Lung (tissue), 12 donors: ENCODE results near the gene TBCD. TPM values are rescaled to one million over a fixed set of nuclear protein-coding genes. Genes with fewer than 3 reads are reported as not detected.

Source experiments
- ATAC-seq: fragments of 200-7000 bp; cut with Tn5 transposase; one replicate; pipeline ENCODE4 v1.9.1; 2020; ENCODE audit warnings: moderate number of reproducible peaks; ENCODE audit not compliant: insufficient read depth, low FRiP score
- DNase-seq, 3 donors: peaks; one replicate each; pipeline ENCODE4 v3.0.0-alpha.2; 2013 to 2017
- H3K27ac ChIP-seq, 2 donors: one replicate each; pipeline ENCODE4 v1.5.1; 2013; ENCODE audit warnings: mild to moderate bottlenecking in 2 of 2, moderate library complexity in 2 of 2, control low read depth in 1 of 2, inconsistent platforms in 1 of 2, low read depth in 1 of 2, low read length in 1 of 2
- H3K27me3 ChIP-seq, 3 donors: one replicate each; pipeline ENCODE4 v1.5.1; 2013; ENCODE audit warnings: low read length in 2 of 3; ENCODE audit not compliant: control insufficient read depth in 3 of 3, insufficient read depth in 3 of 3
- H3K36me3 ChIP-seq, 4 donors: one replicate each; pipeline ENCODE4 v1.5.1; 2013; ENCODE audit warnings: low read length in 4 of 4, mild to moderate bottlenecking in 1 of 4, moderate library complexity in 1 of 4; ENCODE audit not compliant: control insufficient read depth in 4 of 4, insufficient read depth in 4 of 4
- H3K4me1 ChIP-seq, 5 donors: one replicate each; pipeline ENCODE4 v1.5.1; 2013; ENCODE audit warnings: low read length in 5 of 5, mild to moderate bottlenecking in 2 of 5, moderate library complexity in 1 of 5; ENCODE audit not compliant: control insufficient read depth in 5 of 5, insufficient read depth in 5 of 5
- H3K4me3 ChIP-seq: one replicate; pipeline ENCODE4 v1.5.1; 2013; ENCODE audit warnings: mild to moderate bottlenecking, control low read depth, moderate library complexity
- H3K9ac ChIP-seq, 2 donors: one replicate each; pipeline ENCODE4 v1.5.1; 2013; ENCODE audit warnings: low read length in 2 of 2, control low read depth in 1 of 2; ENCODE audit not compliant: insufficient read depth in 1 of 2
- H3K9me3 ChIP-seq, 4 donors: one replicate each; pipeline ENCODE4 v1.5.1; 2013; ENCODE audit warnings: low read length in 3 of 4, mild to moderate bottlenecking in 1 of 4, moderate library complexity in 1 of 4; ENCODE audit not compliant: control insufficient read depth in 4 of 4, insufficient read depth in 3 of 4
- CTCF ChIP-seq: IDR thresholded peaks from 2 replicates; pipeline ENCODE4 v1.5.1; 2012; ENCODE audit warnings: mild to moderate bottlenecking; ENCODE audit errors: control extremely low read depth, extremely low read depth
- WGBS, 2 donors: extraction: QIAGEN DNeasy Blood & Tissue Kit; methylation state at CpG; one replicate each; pipeline ENCODE4 v1.1.7; 2013; 5-methylcytosine and 5-hydroxymethylcytosine counted together
- polyA plus RNA-seq, 2 donors: library from polyadenylated mRNA; stranded (reverse); fragments of 200-250 nt; gene quantifications; one replicate each; pipeline ENCODE4 v1.2.1, GENCODE V29; 2013
- total RNA-seq, 2 donors: library from RNA; depleted of rRNA in 1 of 2; stranded (reverse); fragments of >200 nt in 1 of 2; gene quantifications; one replicate each; pipeline ENCODE4 v1.2.1, GENCODE V29; 2014 to 2021
- donor health status: control.
- donor health status: control.
- donor health status: Bipolar disorder and iron deficiency.
- donor health status: healthy.
- donor health status: DM: yes; HTN: yes; CAD: no.

TBCD gene
- total and polyA plus RNA-seq, 4 donors = 57.6 to 119 (median 90.3) TPM

- Histone ChIP-seq H3K36me3 (peaks cover 0 to 30% (median 15%) of the 10 kb centered on the region in 4 donors), H3K9ac (no peak overlapping the region), H3K27me3 (no peaks in the 10 kb centered on the region), H3K4me3 (no peak overlapping the region), H3K9me3 (no peaks in the 10 kb centered on the region), H3K27ac (no peak overlapping the region), H3K4me1 (peaks cover 0 to 3% (median 0%) of the 10 kb centered on the region in 5 donors)
- DNase-seq (no peak), ATAC-seq (no peak)
- TF ChIP-seq CTCF = no peak
- 93% methylated on average over 15 of the region's 15 CpGs for WGBS, 2 donors
These were observed 60.2 kb downstream of the TBCD start for GRCh38 chr17:82812058-82812457.

GRCh38 chr17:82812601-82813000, 60.7 kb downstream of the TBCD start:
- ATAC-seq = no peak
- no peak for DNase-seq
- no peak overlapping the region for H3K27ac ChIP-seq
- H3K9ac ChIP-seq = no peak overlapping the region
- H3K9me3 ChIP-seq = no peaks in the 10 kb centered on the region
- H3K4me3 ChIP-seq = no peak overlapping the region
- no peak for TF ChIP-seq CTCF
- peaks cover 0 to 29% (median 15%) of the 10 kb centered on the region in 4 donors for H3K36me3 ChIP-seq
- peaks cover 0 to 3% (median 0%) of the 10 kb centered on the region in 5 donors for H3K4me1 ChIP-seq
- WGBS, 2 donors = 96 to 100% methylated on average over 17 of the region's 17 CpGs
- no peaks in the 10 kb centered on the region for H3K27me3 ChIP-seq

GRCh38 chr17:82813299-82814051, 61.6 kb downstream of the TBCD start:
- no peak for DNase-seq
- no peak overlapping the region for H3K27ac ChIP-seq
- ATAC-seq = no peak
- no peak overlapping the region for H3K9ac ChIP-seq
- WGBS, 2 donors = 94% methylated on average over 23 of the region's 23 CpGs
- peaks cover 0 to 32% (median 16%) of the 10 kb centered on the region in 4 donors for H3K36me3 ChIP-seq
- H3K4me1 ChIP-seq = peaks cover 0 to 3% (median 0%) of the 10 kb centered on the region in 5 donors
- no peak overlapping the region for H3K4me3 ChIP-seq
- H3K27me3 ChIP-seq = no peaks in the 10 kb centered on the region
- TF ChIP-seq CTCF = no peak
- H3K9me3 ChIP-seq = no peaks in the 10 kb centered on the region
